H1 (cell line): ENCODE measurements around the gene SFXN1. TPM values are rescaled to one million over a fixed set of nuclear protein-coding genes. Genes with fewer than 3 reads are reported as not detected.

ENCODE experiments used
- NANOG ChIP-seq: IDR thresholded peaks from 2 replicates; pipeline ENCODE4 v1.6.1; 2011; ENCODE audit warnings: low read length, low read depth, mild to moderate bottlenecking, inconsistent platforms; ENCODE audit not compliant: insufficient read depth, poor library complexity, severe bottlenecking
- RNF2 ChIP-seq: fragments of 200-900, 300-1000 bp; sonication (generic); IDR thresholded peaks from 2 replicates; pipeline ENCODE4 v1.7.1; 2016; ENCODE audit warnings: borderline replicate concordance, low read depth, mild to moderate bottlenecking, antibody characterized with exemption, low read length; ENCODE audit not compliant: poor library complexity, severe bottlenecking; ENCODE audit errors: missing control alignments
- polyA plus RNA-seq, 7 experiments: library from polyadenylated mRNA; depleted of rRNA in 3 of 7; stranded (reverse) in 5 of 7; unstranded in 2 of 7; fragments of >200 nt in 5 of 7; fragments of 200-250 nt in 2 of 7; gene quantifications; 1 replicate in 5 of 7; 2 replicates in 1 of 7; 4 replicates in 1 of 7; pipeline versions ENCODE4 v1.2.1 to v1.2.3, GENCODE V29; 2011 to 2013; ENCODE audit warnings: missing spikeins in 2 of 7, mixed read lengths in 2 of 7
- total RNA-seq: library from RNA; stranded (reverse); fragmentation: NEBNext Ultra II Directional; extraction: Animal tissue kit (Norgen Biotek cat#: 25700); gene quantifications from 2 replicates; pipeline ENCODE4 v1.2.1, GENCODE V29; 2021

SFXN1 gene
- total and polyA plus RNA-seq, 2 of the 8 experiments (the other 6 are each of a cell fraction or from before 2014, with no cell fraction given) = 72.7 to 97.6 TPM

DNA sequence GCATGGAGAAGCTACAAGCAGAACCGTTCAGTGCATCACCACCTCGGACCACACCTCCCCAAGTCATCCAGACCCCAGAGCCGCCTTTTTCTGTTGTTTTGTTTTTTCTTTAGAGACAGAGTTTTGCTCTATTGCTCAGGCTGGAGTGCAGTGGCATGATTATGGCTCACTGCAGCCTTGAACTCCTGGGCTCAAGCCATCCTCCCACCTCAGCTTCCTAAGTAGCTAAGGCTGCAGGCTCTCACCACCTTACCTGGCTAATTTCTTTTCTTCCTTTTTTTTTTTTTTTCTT lies 13.5 kb upstream of the SFXN1 start (continued):
- TF ChIP-seq RNF2 (no peak), NANOG (no peak)
